SK-N-SH treated with all-trans-retinoic acid at 6 μM for 48 hours (cell line): ENCODE results near the gene CEP131.
A peak's percentile ranks its signal among the peaks of the same experiment; 100 is the strongest.

Source experiments
- ATAC-seq: fragments of 200-7000 bp; cut with Tn5 transposase; 3 replicates; pipeline ENCODE4 v1.9.1; 2020; ENCODE audit warnings: mild to moderate bottlenecking, moderate library complexity
- CSDC2 ChIP-seq: fragments of 250-450 bp; sonication (Bioruptor Pico); IDR thresholded peaks from 2 replicates; pipeline ENCODE4 v1.5.0; 2020; ENCODE audit warnings: mild to moderate bottlenecking, moderate library complexity
- ESRRG ChIP-seq: fragments of 250-450 bp; sonication (Bioruptor Pico); IDR thresholded peaks from 2 replicates; pipeline ENCODE4 v1.6.1; 2021; ENCODE audit warnings: mild to moderate bottlenecking
- GLIS3 ChIP-seq: fragments of 250-450 bp; sonication (Bioruptor Pico); IDR thresholded peaks from 2 replicates; pipeline ENCODE4 v1.5.0; 2020; ENCODE audit warnings: mild to moderate bottlenecking, moderate library complexity
- ISL1 ChIP-seq: fragments of 250-450 bp; sonication (Bioruptor Pico); IDR thresholded peaks from 2 replicates; pipeline ENCODE4 v2.1.2; 2022; ENCODE audit warnings: mild to moderate bottlenecking, moderate library complexity
- RARB ChIP-seq: fragments of 250-450 bp; sonication (Bioruptor Pico); IDR thresholded peaks from 2 replicates; pipeline ENCODE4 v1.8.0; 2021; ENCODE audit warnings: mild to moderate bottlenecking, moderate library complexity
- SNAI2 ChIP-seq: fragments of 250-450 bp; sonication (Bioruptor Pico); IDR thresholded peaks from 2 replicates; pipeline ENCODE4 v1.5.0; 2020; ENCODE audit warnings: mild to moderate bottlenecking, moderate library complexity
- TCF4 ChIP-seq: fragments of 250-450 bp; sonication (Bioruptor Pico); IDR thresholded peaks from 2 replicates; pipeline ENCODE4 v1.8.0; 2021; ENCODE audit warnings: mild to moderate bottlenecking, moderate library complexity, borderline replicate concordance
- ZC3H10 ChIP-seq: fragments of 250-450 bp; sonication (Bioruptor Pico); IDR thresholded peaks from 2 replicates; pipeline ENCODE4 v1.5.1; 2021; ENCODE audit warnings: mild to moderate bottlenecking, moderate library complexity
- ZFP3 ChIP-seq: fragments of 250-450 bp; sonication (Bioruptor Pico); IDR thresholded peaks from 2 replicates; pipeline ENCODE4 v1.5.0; 2020; ENCODE audit warnings: mild to moderate bottlenecking, moderate library complexity
- ZFP30 ChIP-seq: fragments of 450-650 bp; formaldehyde crosslinking; IDR thresholded peaks from 2 replicates; pipeline ENCODE4 v1.5.0; 2022; ENCODE audit warnings: mild to moderate bottlenecking, moderate library complexity
- ZNF565 ChIP-seq: fragments of 450-650 bp; formaldehyde crosslinking; conservative IDR thresholded peaks from 2 replicates; pipeline ENCODE4 v1.5.0; 2020; ENCODE audit warnings: low read depth, mild to moderate bottlenecking, moderate library complexity
- ZNF70 ChIP-seq: fragments of 450-650 bp; formaldehyde crosslinking; IDR thresholded peaks from 2 replicates; pipeline ENCODE4 v1.5.0; 2020; ENCODE audit warnings: mild to moderate bottlenecking, moderate library complexity
- ZNF8 ChIP-seq: fragments of 450-650 bp; formaldehyde crosslinking; IDR thresholded peaks from 2 replicates; pipeline ENCODE4 v1.5.0; 2020; ENCODE audit warnings: mild to moderate bottlenecking, moderate library complexity
- TF ChIP-seq, protein P1 (sequence below): fragments of 250-450 bp; sonication (Bioruptor Pico); IDR thresholded peaks from 2 replicates; pipeline ENCODE4 v1.5.1; 2021; ENCODE audit warnings: mild to moderate bottlenecking, moderate library complexity
- TF ChIP-seq, protein P2 (sequence below): fragments of 250-450 bp; sonication (Bioruptor Pico); IDR thresholded peaks from 2 replicates; pipeline ENCODE4 v1.8.0; 2020; ENCODE audit warnings: mild to moderate bottlenecking, moderate library complexity, borderline replicate concordance
- TF ChIP-seq, protein P3 (sequence below): fragments of 250-450 bp; sonication (Bioruptor Pico); IDR thresholded peaks from 2 replicates; pipeline ENCODE4 v1.8.0; 2021; ENCODE audit warnings: low read depth, mild to moderate bottlenecking, moderate library complexity, borderline replicate concordance

The CEP131 gene

DNA sequence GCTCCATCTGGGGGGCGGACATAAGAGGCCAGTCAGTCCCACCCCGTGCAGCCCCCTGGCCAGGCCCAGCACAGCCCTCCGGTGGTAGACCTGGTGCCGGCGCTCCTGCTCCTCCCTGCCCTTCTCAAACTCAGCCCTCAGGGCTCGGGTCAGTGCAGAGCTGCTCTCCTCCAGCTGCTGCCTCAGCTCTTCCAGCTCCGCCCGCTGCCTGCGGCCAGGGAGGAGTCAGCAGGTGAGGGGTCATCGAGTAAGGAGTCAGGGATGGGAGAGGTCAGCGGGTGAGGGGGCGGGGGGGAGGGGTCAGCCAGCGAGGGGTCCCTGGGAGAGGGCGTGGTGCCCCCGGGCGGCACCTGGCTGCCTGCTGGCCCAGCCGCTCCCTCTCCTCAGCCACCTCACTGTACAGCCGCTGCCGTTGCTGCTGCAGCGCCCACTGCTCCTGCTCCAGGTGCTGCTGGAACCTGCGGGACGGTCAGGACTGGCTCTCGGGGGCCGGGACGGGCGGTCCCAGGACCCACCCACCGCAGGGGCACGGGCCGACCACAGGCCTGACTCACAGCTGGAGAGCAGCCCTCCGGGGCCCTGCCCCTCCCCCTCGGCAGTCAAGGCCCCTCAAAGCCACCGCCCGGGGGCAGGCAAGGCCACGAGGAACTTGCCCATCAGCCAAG, 30.2 kb downstream of the CEP131 start (continued):
- TF ChIP-seq, protein P1, sequence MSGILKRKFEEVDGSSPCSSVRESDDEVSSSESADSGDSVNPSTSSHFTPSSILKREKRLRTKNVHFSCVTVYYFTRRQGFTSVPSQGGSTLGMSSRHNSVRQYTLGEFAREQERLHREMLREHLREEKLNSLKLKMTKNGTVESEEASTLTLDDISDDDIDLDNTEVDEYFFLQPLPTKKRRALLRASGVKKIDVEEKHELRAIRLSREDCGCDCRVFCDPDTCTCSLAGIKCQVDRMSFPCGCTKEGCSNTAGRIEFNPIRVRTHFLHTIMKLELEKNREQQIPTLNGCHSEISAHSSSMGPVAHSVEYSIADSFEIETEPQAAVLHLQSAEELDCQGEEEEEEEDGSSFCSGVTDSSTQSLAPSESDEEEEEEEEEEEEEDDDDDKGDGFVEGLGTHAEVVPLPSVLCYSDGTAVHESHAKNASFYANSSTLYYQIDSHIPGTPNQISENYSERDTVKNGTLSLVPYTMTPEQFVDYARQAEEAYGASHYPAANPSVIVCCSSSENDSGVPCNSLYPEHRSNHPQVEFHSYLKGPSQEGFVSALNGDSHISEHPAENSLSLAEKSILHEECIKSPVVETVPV: no peak
- TF ChIP-seq ISL1 (CRISPR knock-in tag) (no peak), ZFP3 (no peak), ZFP30 (no peak)
- TF ChIP-seq, protein P2, sequence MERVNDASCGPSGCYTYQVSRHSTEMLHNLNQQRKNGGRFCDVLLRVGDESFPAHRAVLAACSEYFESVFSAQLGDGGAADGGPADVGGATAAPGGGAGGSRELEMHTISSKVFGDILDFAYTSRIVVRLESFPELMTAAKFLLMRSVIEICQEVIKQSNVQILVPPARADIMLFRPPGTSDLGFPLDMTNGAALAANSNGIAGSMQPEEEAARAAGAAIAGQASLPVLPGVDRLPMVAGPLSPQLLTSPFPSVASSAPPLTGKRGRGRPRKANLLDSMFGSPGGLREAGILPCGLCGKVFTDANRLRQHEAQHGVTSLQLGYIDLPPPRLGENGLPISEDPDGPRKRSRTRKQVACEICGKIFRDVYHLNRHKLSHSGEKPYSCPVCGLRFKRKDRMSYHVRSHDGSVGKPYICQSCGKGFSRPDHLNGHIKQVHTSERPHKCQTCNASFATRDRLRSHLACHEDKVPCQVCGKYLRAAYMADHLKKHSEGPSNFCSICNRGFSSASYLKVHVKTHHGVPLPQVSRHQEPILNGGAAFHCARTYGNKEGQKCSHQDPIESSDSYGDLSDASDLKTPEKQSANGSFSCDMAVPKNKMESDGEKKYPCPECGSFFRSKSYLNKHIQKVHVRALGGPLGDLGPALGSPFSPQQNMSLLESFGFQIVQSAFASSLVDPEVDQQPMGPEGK (CRISPR knock-in tag): no peak

DNA sequence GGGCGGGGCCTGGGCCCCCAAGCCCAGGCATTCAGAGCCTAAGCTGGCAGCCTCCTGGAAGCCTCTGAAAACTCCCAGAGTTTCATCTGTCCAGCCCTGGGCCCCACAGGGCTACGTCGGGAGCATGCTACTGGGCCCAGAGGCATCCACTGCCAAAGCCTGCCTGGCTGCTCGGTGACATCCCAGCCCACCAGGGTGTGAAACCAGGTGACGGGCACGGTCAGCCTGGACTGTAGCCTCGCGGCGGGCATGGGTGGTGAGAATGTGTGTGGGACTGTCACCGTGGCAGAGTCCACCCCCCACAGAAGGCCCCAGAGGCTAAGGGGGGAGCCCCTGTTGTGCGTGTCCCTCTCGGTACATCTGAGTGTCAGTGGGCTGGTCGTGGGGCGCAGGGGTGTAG, 31.1 kb downstream of the CEP131 start:
- no peak for ATAC-seq
- TF ChIP-seq ZNF8 (CRISPR knock-in tag): no peak
- no peak for TF ChIP-seq ZC3H10 (CRISPR knock-in tag)
- no peak for TF ChIP-seq ESRRG (CRISPR knock-in tag)
- TF ChIP-seq ZFP3: no peak
- TF ChIP-seq, protein P3, sequence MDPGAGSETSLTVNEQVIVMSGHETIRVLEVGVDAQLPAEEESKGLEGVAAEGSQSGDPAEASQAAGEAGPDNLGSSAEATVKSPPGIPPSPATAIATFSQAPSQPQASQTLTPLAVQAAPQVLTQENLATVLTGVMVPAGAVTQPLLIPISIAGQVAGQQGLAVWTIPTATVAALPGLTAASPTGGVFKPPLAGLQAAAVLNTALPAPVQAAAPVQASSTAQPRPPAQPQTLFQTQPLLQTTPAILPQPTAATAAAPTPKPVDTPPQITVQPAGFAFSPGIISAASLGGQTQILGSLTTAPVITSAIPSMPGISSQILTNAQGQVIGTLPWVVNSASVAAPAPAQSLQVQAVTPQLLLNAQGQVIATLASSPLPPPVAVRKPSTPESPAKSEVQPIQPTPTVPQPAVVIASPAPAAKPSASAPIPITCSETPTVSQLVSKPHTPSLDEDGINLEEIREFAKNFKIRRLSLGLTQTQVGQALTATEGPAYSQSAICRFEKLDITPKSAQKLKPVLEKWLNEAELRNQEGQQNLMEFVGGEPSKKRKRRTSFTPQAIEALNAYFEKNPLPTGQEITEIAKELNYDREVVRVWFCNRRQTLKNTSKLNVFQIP: no peak
- TF ChIP-seq TCF4 (CRISPR knock-in tag): no peak
- no peak for TF ChIP-seq RARB (CRISPR knock-in tag)
- TF ChIP-seq, protein P1: no peak
- no peak for TF ChIP-seq GLIS3 (CRISPR knock-in tag)
- no peak for TF ChIP-seq ZNF70
- no peak for TF ChIP-seq CSDC2 (CRISPR knock-in tag)
- TF ChIP-seq SNAI2 (CRISPR knock-in tag): no peak
- TF ChIP-seq, protein P2 (CRISPR knock-in tag): no peak
- no peak for TF ChIP-seq ZNF565
- TF ChIP-seq ZFP30: no peak

DNA sequence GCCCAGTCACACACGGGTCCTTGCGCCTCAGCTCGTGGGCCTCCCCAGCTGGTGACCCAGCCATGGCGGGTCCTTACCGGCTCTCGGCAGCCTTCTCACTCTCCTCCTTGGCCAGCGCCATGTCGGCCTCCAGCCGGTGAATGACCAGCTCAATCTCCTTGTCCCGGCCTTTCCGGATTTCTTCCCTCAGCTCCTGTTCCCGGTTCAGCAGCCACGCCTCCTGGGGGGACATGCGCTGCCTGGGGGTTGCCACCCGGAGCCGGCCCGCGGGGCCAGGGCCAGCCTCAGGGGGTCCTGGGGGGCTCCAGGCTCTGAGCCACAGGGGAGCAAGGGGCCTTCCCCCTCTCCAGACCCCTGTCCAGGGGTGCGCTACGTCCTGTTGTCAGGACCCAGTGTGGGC, 31.6 kb downstream of the CEP131 start:
- no peak for ATAC-seq
- TF ChIP-seq ZNF8 (CRISPR knock-in tag): no peak
- TF ChIP-seq, all 23 proteins: peak for 0

DNA sequence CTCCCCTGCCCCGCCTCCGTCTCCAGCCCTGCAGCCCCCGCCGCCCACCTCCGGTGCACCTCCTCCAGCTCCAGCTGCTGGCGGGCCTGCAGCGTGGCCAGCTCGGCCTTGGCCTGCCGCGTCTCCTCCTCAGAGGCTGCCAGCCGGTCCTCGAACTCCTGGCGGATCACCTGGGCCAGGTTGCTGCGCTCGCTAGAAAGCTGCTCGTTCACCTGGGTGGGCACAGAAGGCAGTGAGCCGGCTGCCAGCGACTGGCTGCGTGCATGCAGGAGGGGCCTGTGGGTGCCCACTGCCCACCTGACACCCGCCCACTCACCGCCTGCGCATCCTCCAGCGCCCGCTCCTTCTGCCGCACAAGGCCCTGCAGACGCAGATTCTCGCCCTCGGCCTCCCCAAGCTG, 32.2 kb downstream of the CEP131 start:
- ATAC-seq: no peak

DNA sequence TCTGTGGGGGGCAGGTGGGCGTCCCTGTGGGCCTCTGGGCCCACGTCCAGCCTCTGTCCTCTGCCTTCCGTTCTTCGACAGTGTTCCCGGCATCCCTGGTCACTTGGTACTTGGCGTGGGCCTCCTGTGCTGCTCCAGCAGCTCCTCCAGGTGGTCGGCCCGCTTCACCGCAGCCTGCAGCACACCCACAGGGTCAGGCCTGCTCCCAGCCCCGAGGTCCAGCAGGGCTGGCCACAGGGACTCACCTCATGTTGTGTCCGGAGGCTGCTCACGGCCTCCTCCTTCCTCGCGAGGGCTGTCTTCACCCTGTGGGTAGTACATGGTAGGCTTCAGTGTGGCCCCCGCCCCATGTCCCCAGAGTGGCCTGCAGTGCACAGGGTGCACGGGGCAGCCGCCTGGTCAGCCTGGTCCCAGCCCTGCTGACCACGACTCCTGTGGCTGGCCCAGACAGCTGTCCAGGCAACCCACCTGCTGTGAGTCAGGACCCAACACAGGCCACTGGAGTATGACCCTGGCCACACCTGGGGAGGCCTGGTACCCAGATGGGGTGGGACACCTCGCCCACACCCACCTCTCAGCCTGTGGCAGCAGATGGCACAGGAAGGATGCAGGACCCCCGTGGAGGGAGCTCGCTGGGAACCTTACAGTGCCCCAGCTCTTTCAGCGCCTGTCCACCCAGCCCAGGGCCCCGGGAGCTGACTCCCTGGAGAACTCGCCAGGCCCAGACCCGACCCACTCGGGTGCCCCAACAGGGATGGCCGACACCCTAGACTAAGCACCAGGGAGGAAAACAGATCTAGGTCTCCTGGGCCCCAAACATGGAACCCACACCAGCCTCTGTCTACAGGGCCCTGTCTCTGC, 32.9 kb downstream of the CEP131 start:
- no peak for TF ChIP-seq ZFP30
- TF ChIP-seq, protein P3: no peak
- TF ChIP-seq, protein P2 (CRISPR knock-in tag): no peak
- TF ChIP-seq ZC3H10 (CRISPR knock-in tag): no peak
- TF ChIP-seq, protein P1: no peak
- no peak for TF ChIP-seq ZNF8 (CRISPR knock-in tag)
- peak; percentile 56 for ATAC-seq

More for the DNA sequence above, 32.2 kb downstream of the CEP131 start:
- TF ChIP-seq ESRRG (CRISPR knock-in tag) (no peak), ZFP30 (no peak)
